HCT116 (cell line): Measurements from ENCODE around the gene GSDMA.

Source experiments
- EGR1 ChIP-seq: IDR thresholded peaks from 2 replicates; pipeline ENCODE4 v1.6.1; 2012; ENCODE audit warnings: low read depth
- EZH2 ChIP-seq: fragments of 200-600 bp; sonication (generic); IDR thresholded peaks from 2 replicates; pipeline ENCODE4 v1.6.1; 2017; ENCODE audit warnings: antibody characterized with exemption, mixed run types
- EZH2phosphoT487 ChIP-seq: fragments of 200-600 bp; IDR thresholded peaks from 2 replicates; pipeline ENCODE4 v1.6.1; 2018; ENCODE audit warnings: antibody characterized with exemption, borderline replicate concordance
- JUND ChIP-seq: IDR thresholded peaks from 2 replicates; pipeline ENCODE4 v1.6.1; 2012
- POLR2A ChIP-seq: IDR thresholded peaks from 2 replicates; pipeline ENCODE4 v1.7.0; 2011; ENCODE audit warnings: borderline replicate concordance; ENCODE audit not compliant: insufficient read depth, insufficient read length; ENCODE audit errors: extremely low read depth
- POLR2AphosphoS5 ChIP-seq: IDR thresholded peaks from 2 replicates; pipeline ENCODE4 v1.6.1; 2011; ENCODE audit warnings: mild to moderate bottlenecking, low read depth, low read length, moderate library complexity
- SRF ChIP-seq: IDR thresholded peaks from 2 replicates; pipeline ENCODE4 v1.6.1; 2012; ENCODE audit warnings: low read depth
- TCF7L2 ChIP-seq: IDR thresholded peaks from 2 replicates; pipeline ENCODE4 v1.7.0; 2011; ENCODE audit warnings: borderline replicate concordance, inconsistent platforms; ENCODE audit not compliant: insufficient read depth, insufficient read length; ENCODE audit errors: extremely low read depth
- YY1 ChIP-seq: IDR thresholded peaks from 2 replicates; pipeline ENCODE4 v1.6.1; 2011; ENCODE audit warnings: low read length, low read depth, moderate library complexity, mild to moderate bottlenecking; ENCODE audit not compliant: insufficient replicate concordance; ENCODE audit errors: extremely low read depth
- ZNF274 ChIP-seq: fragments of 200-500 bp; sonication (Bioruptor generic); IDR thresholded peaks from 2 replicates; pipeline ENCODE4 v1.6.1; 2014; ENCODE audit warnings: mild to moderate bottlenecking, low read depth, low read length, inconsistent platforms
- TF ChIP-seq, protein P1 (sequence below), 3 experiments: fragments of 200-600 bp in 1 of 3; sonication (generic) in 1 of 3; IDR thresholded peaks in 2 of 3; conservative IDR thresholded peaks in 1 of 3; 2 replicates each; pipeline ENCODE4 v1.5.1; 2012 to 2017; ENCODE audit warnings: low read depth in 2 of 3, low read length in 2 of 3, antibody characterized with exemption in 1 of 3, borderline replicate concordance in 1 of 3, control low read depth in 1 of 3, mild to moderate bottlenecking in 1 of 3, mixed read lengths in 1 of 3, mixed run types in 1 of 3, moderate library complexity in 1 of 3; ENCODE audit not compliant: insufficient read depth in 1 of 3
- TF ChIP-seq, protein P2 (sequence below): IDR thresholded peaks from 2 replicates; pipeline ENCODE4 v1.6.1; 2012; ENCODE audit warnings: low read depth

DNA sequence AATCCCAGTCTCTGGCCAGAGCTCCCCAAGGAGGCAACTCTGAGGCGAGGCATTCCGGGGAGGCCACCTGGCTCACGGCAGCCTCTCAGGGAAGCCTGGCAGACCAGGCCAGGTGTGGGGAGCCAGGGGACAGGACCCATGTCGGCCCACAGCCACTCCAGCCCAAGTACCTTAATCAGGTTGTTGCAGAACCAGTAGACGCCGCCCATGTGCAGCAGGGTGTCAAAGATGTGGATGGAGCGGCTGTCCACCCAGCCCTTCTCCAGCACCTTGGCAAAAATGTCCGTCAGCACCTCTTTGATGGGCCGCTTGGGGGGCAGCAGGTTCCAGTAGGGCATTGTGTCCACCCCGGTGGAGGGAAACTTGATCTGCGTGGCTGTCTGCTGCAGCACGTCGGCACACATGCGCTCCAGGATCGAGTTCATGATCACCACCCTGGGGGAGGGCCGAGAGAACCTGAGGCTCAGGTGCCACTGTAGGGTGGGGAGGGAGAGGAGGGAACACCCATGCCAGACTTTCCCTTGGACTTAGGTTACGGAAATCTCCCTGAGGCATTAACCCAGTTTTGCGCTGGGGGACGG is 60.2 kb downstream of the GSDMA start:
- no peak for TF ChIP-seq EGR1
- no peak for TF ChIP-seq EZH2phosphoT487
- TF ChIP-seq, protein P1, sequence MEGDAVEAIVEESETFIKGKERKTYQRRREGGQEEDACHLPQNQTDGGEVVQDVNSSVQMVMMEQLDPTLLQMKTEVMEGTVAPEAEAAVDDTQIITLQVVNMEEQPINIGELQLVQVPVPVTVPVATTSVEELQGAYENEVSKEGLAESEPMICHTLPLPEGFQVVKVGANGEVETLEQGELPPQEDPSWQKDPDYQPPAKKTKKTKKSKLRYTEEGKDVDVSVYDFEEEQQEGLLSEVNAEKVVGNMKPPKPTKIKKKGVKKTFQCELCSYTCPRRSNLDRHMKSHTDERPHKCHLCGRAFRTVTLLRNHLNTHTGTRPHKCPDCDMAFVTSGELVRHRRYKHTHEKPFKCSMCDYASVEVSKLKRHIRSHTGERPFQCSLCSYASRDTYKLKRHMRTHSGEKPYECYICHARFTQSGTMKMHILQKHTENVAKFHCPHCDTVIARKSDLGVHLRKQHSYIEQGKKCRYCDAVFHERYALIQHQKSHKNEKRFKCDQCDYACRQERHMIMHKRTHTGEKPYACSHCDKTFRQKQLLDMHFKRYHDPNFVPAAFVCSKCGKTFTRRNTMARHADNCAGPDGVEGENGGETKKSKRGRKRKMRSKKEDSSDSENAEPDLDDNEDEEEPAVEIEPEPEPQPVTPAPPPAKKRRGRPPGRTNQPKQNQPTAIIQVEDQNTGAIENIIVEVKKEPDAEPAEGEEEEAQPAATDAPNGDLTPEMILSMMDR (IDR thresholded peaks at IDR 0.05 in 2 of 3, conservative IDR thresholded peaks at IDR 0.05 in 1 of 3; ENCODE audit: borderline replicate concordance in 1 of 3, insufficient read depth in 1 of 3, low read depth in 2 of 3, low read length in 2 of 3) = no peak
- no peak for TF ChIP-seq TCF7L2
- TF ChIP-seq, protein P2, sequence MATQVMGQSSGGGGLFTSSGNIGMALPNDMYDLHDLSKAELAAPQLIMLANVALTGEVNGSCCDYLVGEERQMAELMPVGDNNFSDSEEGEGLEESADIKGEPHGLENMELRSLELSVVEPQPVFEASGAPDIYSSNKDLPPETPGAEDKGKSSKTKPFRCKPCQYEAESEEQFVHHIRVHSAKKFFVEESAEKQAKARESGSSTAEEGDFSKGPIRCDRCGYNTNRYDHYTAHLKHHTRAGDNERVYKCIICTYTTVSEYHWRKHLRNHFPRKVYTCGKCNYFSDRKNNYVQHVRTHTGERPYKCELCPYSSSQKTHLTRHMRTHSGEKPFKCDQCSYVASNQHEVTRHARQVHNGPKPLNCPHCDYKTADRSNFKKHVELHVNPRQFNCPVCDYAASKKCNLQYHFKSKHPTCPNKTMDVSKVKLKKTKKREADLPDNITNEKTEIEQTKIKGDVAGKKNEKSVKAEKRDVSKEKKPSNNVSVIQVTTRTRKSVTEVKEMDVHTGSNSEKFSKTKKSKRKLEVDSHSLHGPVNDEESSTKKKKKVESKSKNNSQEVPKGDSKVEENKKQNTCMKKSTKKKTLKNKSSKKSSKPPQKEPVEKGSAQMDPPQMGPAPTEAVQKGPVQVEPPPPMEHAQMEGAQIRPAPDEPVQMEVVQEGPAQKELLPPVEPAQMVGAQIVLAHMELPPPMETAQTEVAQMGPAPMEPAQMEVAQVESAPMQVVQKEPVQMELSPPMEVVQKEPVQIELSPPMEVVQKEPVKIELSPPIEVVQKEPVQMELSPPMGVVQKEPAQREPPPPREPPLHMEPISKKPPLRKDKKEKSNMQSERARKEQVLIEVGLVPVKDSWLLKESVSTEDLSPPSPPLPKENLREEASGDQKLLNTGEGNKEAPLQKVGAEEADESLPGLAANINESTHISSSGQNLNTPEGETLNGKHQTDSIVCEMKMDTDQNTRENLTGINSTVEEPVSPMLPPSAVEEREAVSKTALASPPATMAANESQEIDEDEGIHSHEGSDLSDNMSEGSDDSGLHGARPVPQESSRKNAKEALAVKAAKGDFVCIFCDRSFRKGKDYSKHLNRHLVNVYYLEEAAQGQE = no peak
- TF ChIP-seq JUND = no peak
- TF ChIP-seq ZNF274 = no peak
- no peak for TF ChIP-seq POLR2A
- no peak for TF ChIP-seq YY1
- no peak for TF ChIP-seq SRF
- no peak for TF ChIP-seq EZH2
- no peak for TF ChIP-seq POLR2AphosphoS5
